ENCODE results near the gene B3GAT1.

GRCh38 chr11:134362192-134362901 lies 49.7 kb downstream of the B3GAT1 start:
- TF ChIP-seq POLR2A (IDR thresholded peaks at IDR 0.05) (no peak), CTCF (IDR thresholded peaks at IDR 0.05) (no peak)

Measured in adrenal gland (tissue), 5 donors.